Epithelial cell of esophagus (primary cell): ENCODE measurements around the gene MYEF2.

Source experiments
- DNase-seq: peaks from one replicate; pipeline ENCODE4 v3.0.0; 2010; ENCODE audit warnings: low read depth
- H3K4me3 ChIP-seq: 2 replicates; pipeline ENCODE4 v1.5.1; 2011; ENCODE audit warnings: mild to moderate bottlenecking, low read length, control low read depth
- TF ChIP-seq, protein P1 (sequence below): IDR thresholded peaks from 2 replicates; pipeline ENCODE4 v1.5.1; 2011; ENCODE audit warnings: low read depth, mild to moderate bottlenecking, low read length, control low read depth, inconsistent platforms; ENCODE audit not compliant: insufficient read depth; ENCODE audit errors: missing control alignments

The MYEF2 gene

DNA sequence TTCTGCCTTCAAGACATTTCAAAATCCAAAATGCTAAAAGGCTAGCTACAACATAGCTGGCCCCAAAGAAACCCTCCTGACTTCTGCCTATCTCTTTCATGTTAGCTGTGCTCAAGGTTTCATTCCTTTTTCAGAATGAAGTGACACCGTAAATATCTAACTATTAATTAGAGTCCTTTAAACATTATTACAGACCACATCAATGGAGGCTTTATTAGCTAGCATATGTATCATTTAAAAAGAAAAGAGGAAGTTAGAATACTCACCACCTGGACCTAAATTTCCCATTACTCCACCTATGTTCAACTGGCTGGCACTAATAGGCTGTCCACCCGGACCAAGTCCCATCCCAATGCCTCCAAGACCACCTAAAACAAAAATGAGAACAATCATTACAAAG is 24.6 kb downstream of the MYEF2 start:
- no peak for DNase-seq
- H3K4me3 ChIP-seq: no peak overlapping the region
- TF ChIP-seq, protein P1, sequence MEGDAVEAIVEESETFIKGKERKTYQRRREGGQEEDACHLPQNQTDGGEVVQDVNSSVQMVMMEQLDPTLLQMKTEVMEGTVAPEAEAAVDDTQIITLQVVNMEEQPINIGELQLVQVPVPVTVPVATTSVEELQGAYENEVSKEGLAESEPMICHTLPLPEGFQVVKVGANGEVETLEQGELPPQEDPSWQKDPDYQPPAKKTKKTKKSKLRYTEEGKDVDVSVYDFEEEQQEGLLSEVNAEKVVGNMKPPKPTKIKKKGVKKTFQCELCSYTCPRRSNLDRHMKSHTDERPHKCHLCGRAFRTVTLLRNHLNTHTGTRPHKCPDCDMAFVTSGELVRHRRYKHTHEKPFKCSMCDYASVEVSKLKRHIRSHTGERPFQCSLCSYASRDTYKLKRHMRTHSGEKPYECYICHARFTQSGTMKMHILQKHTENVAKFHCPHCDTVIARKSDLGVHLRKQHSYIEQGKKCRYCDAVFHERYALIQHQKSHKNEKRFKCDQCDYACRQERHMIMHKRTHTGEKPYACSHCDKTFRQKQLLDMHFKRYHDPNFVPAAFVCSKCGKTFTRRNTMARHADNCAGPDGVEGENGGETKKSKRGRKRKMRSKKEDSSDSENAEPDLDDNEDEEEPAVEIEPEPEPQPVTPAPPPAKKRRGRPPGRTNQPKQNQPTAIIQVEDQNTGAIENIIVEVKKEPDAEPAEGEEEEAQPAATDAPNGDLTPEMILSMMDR: no peak

DNA sequence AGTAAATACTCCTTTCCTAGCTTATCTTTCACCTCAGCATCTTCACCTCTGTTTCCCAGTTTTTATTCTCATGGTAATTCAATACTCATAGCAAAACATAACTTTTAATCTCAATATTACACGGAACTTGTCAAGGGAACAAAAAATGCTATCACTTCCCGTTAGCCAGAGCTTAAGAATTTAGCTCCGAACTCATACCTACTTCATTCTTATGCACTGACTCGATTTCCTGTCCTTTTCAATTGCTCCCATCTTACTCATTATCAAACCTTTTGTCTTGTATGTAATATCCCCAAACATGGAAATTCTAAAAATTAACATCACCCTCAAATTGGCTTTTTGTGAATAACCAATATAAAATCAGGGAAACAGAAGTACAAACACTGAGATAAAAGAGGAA is 28.2 kb downstream of the MYEF2 start:
- peak; percentile 79 for DNase-seq
- TF ChIP-seq, protein P1: no peak
- H3K4me3 ChIP-seq: no peak overlapping the region

DNA sequence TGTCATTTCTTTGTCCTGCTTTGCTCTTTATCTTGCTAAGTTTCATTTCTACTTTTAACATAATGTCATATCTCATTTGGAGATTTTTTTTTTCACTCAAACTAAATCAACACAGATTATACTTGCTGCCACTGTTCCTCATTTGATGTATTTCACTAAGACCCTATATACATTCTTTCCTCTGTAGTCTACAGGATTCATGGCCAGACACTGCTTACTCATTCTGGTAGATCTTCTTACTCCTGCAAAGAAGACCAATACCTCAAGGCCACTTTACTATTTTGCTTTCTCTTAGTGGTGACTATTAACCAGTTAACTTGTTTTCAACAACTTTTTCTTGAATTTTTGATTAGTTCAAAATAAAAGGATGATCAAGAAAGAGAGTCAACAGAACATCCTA is 30.7 kb downstream of the MYEF2 start:
- DNase-seq: no peak
- TF ChIP-seq, protein P1: no peak
- H3K4me3 ChIP-seq: no peak overlapping the region

DNA sequence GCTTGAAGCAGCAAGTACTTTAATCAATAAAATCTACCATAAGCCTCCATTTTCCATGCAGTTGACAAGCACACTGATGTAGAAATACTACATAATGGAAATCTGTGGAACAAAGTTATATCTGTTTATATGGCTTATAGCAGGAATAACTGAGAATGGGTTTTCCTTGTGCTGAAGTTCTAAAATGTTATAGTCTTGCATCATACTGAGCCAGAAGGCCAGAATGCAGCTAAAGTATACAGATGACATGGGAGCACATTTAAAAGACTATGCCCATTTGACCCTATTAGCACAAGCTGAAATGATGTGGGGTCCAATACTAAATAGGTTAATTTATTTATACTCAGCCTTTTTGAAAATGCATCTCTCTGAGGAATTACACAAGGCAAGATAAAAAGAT is 32.2 kb downstream of the MYEF2 start:
- TF ChIP-seq, protein P1: no peak
- no peak overlapping the region for H3K4me3 ChIP-seq
- no peak for DNase-seq

DNA sequence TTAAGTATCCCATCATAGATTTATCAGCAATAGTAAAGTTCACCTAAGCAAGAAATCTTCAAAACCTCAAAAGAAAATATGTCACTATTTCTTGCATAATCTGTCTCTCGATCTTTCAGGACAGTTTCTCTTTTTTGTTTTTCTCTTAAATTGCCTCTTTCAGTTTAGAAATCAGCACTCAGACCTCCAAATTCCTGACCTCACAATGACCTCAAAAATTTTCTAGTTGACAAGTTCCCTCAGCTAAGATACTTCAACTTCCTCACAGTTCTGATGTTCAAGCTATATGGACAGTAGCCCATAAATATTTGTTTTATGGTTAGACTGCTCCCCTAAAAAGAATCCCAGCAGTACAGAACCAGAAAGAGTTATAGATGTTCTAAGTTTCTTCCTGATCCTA is 33.2 kb downstream of the MYEF2 start:
- TF ChIP-seq, protein P1: no peak
- DNase-seq: no peak
- H3K4me3 ChIP-seq: no peak overlapping the region

DNA sequence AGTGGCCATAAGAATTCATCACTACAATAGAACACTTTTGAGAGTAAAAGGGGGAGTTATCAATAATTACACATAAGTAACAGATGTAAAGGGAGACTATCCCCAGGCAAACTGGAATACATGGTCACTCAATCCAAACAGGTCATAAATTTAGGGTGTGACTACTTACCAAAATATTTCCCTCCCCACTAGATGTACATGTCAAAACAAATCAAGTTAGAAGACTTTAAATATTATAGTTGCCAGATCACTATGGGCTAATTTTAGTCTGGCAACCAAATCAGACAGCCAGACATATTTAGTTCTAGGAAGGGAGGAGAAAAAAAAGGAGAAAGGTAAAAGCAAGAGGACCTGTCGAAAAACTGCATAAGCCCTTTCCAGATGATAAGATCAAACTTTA is 34.2 kb downstream of the MYEF2 start:
- TF ChIP-seq, protein P1: no peak
- peak; percentile 70 for DNase-seq
- no peak overlapping the region for H3K4me3 ChIP-seq

DNA sequence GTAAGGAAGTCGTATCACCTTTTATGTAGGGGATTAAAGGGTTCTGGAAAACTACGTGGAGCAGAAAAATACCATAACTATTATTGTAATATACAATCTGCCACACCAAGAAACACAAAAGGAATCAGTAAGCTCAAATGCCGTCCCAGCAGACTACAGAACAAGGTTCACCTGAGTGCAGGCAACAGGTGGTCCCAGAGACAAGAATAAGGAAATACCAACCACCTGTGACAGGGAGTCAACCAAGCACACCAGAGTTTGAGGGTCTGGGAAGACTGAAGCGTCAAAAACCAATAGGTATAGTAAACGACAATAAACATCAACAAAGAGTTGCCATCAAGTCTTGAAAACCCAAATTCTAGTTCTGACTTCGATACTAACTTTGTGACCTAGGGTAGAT is 45.2 kb downstream of the MYEF2 start:
- H3K4me3 ChIP-seq: no peak overlapping the region
- TF ChIP-seq, protein P1: no peak
- DNase-seq: no peak
